ENCODE measurements around the gene SPATA4.

Gene SPATA4

DNA sequence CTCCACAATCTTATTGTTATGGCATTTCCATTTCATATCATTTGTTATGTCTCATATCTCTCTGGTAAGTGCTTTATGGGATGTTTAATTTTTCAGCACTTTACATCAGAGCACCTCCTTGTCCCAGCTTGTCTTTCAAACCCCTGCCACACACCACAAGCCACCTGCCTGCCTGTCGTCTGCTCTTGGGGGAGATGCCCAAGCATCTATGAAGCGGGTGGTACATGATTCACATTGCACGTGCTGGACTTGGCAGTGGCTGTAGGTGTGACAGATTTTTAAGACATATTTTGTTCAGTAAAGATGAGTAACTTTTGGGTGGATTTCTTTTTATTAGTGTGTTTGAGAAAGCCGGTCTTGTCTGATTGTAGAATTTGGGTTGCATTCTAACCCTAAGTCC lies 14.2 kb upstream of the SPATA4 start:
- ATAC-seq, result no peak
- TF ChIP-seq, protein P1, sequence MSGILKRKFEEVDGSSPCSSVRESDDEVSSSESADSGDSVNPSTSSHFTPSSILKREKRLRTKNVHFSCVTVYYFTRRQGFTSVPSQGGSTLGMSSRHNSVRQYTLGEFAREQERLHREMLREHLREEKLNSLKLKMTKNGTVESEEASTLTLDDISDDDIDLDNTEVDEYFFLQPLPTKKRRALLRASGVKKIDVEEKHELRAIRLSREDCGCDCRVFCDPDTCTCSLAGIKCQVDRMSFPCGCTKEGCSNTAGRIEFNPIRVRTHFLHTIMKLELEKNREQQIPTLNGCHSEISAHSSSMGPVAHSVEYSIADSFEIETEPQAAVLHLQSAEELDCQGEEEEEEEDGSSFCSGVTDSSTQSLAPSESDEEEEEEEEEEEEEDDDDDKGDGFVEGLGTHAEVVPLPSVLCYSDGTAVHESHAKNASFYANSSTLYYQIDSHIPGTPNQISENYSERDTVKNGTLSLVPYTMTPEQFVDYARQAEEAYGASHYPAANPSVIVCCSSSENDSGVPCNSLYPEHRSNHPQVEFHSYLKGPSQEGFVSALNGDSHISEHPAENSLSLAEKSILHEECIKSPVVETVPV (CRISPR knock-in tag; IDR thresholded peaks at IDR 0.05), result no peak
- TF ChIP-seq SNAI2 (CRISPR knock-in tag; IDR thresholded peaks at IDR 0.05), result no peak
- TF ChIP-seq, protein P2, sequence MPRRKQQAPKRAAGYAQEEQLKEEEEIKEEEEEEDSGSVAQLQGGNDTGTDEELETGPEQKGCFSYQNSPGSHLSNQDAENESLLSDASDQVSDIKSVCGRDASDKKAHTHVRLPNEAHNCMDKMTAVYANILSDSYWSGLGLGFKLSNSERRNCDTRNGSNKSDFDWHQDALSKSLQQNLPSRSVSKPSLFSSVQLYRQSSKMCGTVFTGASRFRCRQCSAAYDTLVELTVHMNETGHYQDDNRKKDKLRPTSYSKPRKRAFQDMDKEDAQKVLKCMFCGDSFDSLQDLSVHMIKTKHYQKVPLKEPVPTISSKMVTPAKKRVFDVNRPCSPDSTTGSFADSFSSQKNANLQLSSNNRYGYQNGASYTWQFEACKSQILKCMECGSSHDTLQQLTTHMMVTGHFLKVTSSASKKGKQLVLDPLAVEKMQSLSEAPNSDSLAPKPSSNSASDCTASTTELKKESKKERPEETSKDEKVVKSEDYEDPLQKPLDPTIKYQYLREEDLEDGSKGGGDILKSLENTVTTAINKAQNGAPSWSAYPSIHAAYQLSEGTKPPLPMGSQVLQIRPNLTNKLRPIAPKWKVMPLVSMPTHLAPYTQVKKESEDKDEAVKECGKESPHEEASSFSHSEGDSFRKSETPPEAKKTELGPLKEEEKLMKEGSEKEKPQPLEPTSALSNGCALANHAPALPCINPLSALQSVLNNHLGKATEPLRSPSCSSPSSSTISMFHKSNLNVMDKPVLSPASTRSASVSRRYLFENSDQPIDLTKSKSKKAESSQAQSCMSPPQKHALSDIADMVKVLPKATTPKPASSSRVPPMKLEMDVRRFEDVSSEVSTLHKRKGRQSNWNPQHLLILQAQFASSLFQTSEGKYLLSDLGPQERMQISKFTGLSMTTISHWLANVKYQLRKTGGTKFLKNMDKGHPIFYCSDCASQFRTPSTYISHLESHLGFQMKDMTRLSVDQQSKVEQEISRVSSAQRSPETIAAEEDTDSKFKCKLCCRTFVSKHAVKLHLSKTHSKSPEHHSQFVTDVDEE (CRISPR knock-in tag; IDR thresholded peaks at IDR 0.05), result no peak
- TF ChIP-seq PPARA (CRISPR knock-in tag; IDR thresholded peaks at IDR 0.05; ENCODE audit: borderline replicate concordance), result no peak
- TF ChIP-seq, protein P3, sequence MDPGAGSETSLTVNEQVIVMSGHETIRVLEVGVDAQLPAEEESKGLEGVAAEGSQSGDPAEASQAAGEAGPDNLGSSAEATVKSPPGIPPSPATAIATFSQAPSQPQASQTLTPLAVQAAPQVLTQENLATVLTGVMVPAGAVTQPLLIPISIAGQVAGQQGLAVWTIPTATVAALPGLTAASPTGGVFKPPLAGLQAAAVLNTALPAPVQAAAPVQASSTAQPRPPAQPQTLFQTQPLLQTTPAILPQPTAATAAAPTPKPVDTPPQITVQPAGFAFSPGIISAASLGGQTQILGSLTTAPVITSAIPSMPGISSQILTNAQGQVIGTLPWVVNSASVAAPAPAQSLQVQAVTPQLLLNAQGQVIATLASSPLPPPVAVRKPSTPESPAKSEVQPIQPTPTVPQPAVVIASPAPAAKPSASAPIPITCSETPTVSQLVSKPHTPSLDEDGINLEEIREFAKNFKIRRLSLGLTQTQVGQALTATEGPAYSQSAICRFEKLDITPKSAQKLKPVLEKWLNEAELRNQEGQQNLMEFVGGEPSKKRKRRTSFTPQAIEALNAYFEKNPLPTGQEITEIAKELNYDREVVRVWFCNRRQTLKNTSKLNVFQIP (CRISPR knock-in tag; IDR thresholded peaks at IDR 0.05; ENCODE audit: borderline replicate concordance, low read depth), result no peak
- no peak for TF ChIP-seq ZFP3 (CRISPR knock-in tag; IDR thresholded peaks at IDR 0.05)
- TF ChIP-seq ZC3H10 (CRISPR knock-in tag; IDR thresholded peaks at IDR 0.05), result no peak
- TF ChIP-seq ARNTL (CRISPR knock-in tag; IDR thresholded peaks at IDR 0.05; ENCODE audit: borderline replicate concordance, low read depth), result no peak
- TF ChIP-seq BACH2 (CRISPR knock-in tag; IDR thresholded peaks at IDR 0.05; ENCODE audit: borderline replicate concordance), result no peak

DNA sequence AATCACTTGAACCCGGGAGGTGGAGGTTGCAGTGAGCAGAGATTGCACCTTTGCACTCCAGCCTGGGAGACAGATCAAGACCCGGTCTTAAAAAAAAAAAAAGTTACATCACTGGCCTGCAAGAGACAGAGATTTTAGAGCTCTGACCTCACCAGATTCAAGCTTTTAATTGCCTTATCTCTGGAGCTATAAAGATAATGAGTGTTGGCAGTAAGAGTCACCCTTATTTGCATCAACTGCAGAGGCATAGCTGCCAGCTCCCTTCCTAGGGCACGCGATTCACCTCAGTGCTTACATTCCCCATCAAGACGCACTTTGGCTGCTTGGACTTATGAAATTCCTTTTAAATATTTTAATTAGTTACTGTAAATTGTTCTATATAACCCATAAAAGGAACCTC lies 12.5 kb upstream of the SPATA4 start:
- no peak for TF ChIP-seq ZNF70 (CRISPR knock-in tag; IDR thresholded peaks at IDR 0.05)
- no peak for TF ChIP-seq CSDC2 (CRISPR knock-in tag; IDR thresholded peaks at IDR 0.05)
- no peak for TF ChIP-seq SNAI2 (CRISPR knock-in tag; IDR thresholded peaks at IDR 0.05)
- no peak for TF ChIP-seq ZNF565 (CRISPR knock-in tag; conservative IDR thresholded peaks at IDR 0.05; ENCODE audit: low read depth)
- TF ChIP-seq, protein P4, sequence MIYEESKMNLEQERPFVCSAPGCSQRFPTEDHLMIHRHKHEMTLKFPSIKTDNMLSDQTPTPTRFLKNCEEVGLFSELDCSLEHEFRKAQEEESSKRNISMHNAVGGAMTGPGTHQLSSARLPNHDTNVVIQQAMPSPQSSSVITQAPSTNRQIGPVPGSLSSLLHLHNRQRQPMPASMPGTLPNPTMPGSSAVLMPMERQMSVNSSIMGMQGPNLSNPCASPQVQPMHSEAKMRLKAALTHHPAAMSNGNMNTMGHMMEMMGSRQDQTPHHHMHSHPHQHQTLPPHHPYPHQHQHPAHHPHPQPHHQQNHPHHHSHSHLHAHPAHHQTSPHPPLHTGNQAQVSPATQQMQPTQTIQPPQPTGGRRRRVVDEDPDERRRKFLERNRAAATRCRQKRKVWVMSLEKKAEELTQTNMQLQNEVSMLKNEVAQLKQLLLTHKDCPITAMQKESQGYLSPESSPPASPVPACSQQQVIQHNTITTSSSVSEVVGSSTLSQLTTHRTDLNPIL (CRISPR knock-in tag; IDR thresholded peaks at IDR 0.05; ENCODE audit: low read depth), result 0 out of 2 replicates have a peak, but pooled peaks have one; percentile 17
- TF ChIP-seq ARNTL (CRISPR knock-in tag; IDR thresholded peaks at IDR 0.05; ENCODE audit: borderline replicate concordance, low read depth), result no peak
- no peak for TF ChIP-seq ZFP30 (CRISPR knock-in tag; IDR thresholded peaks at IDR 0.05)
- TF ChIP-seq, protein P2 (CRISPR knock-in tag; IDR thresholded peaks at IDR 0.05), result no peak
- TF ChIP-seq TCF4 (CRISPR knock-in tag; IDR thresholded peaks at IDR 0.05; ENCODE audit: borderline replicate concordance), result no peak
- no peak for TF ChIP-seq ESRRG (CRISPR knock-in tag; IDR thresholded peaks at IDR 0.05)
- TF ChIP-seq, protein P3 (CRISPR knock-in tag; IDR thresholded peaks at IDR 0.05; ENCODE audit: borderline replicate concordance, low read depth), result no peak
- peak; percentile 68 for TF ChIP-seq ISL1 (CRISPR knock-in tag; IDR thresholded peaks at IDR 0.05)
- ATAC-seq, result peak; percentile 53; the same call in 2 of the 3 replicates

DNA sequence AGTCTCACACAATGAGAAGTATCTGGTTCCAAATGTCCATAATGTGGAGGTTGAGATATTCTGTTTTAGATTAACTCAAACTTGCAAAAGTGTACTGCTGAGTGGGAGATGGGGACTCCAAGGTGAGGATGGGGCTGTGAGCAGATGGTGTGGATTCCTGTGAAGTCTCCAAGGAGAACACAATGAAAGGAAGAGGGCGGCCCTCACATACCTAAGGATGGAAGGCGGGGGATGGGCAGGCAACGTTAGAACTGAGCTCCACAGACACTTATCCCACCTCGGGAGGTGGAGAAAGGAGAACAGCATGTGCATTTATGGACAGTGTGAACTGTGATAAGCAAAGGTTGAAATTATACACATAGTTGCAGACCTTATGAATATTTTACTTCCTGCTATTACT lies 9.9 kb upstream of the SPATA4 start:
- no peak for ATAC-seq
- TF ChIP-seq, protein P1 (CRISPR knock-in tag; IDR thresholded peaks at IDR 0.05), result no peak
- TF ChIP-seq CSDC2 (CRISPR knock-in tag; IDR thresholded peaks at IDR 0.05) (no peak), ZNF8 (CRISPR knock-in tag; IDR thresholded peaks at IDR 0.05) (no peak), ZFP30 (CRISPR knock-in tag; IDR thresholded peaks at IDR 0.05) (no peak), ISL1 (CRISPR knock-in tag; IDR thresholded peaks at IDR 0.05) (no peak), ZC3H10 (CRISPR knock-in tag; IDR thresholded peaks at IDR 0.05) (no peak), ARNTL (CRISPR knock-in tag; IDR thresholded peaks at IDR 0.05; ENCODE audit: borderline replicate concordance, low read depth) (no peak)
- TF ChIP-seq, protein P3 (CRISPR knock-in tag; IDR thresholded peaks at IDR 0.05; ENCODE audit: borderline replicate concordance, low read depth), result no peak
- TF ChIP-seq, protein P5, sequence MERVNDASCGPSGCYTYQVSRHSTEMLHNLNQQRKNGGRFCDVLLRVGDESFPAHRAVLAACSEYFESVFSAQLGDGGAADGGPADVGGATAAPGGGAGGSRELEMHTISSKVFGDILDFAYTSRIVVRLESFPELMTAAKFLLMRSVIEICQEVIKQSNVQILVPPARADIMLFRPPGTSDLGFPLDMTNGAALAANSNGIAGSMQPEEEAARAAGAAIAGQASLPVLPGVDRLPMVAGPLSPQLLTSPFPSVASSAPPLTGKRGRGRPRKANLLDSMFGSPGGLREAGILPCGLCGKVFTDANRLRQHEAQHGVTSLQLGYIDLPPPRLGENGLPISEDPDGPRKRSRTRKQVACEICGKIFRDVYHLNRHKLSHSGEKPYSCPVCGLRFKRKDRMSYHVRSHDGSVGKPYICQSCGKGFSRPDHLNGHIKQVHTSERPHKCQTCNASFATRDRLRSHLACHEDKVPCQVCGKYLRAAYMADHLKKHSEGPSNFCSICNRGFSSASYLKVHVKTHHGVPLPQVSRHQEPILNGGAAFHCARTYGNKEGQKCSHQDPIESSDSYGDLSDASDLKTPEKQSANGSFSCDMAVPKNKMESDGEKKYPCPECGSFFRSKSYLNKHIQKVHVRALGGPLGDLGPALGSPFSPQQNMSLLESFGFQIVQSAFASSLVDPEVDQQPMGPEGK (CRISPR knock-in tag; IDR thresholded peaks at IDR 0.05; ENCODE audit: borderline replicate concordance), result no peak

Measured in SK-N-SH treated with all-trans-retinoic acid at 6 μM for 48 hours (cell line).